T1000 (cell line): ENCODE measurements around the gene PRKAR2B.
"Not testable (repeated sequence)": the region's sequence is repeated elsewhere in the genome, so short reads cannot be mapped to it uniquely, and the experiment has no call there.

Experiments
- DNase-seq: peaks from one replicate; lab custom pipeline; 2025; ENCODE audit warnings: mixed read lengths; lab: John Stamatoyannopoulos, UW

Gene PRKAR2B

GRCh38 chr7:107027208-107027607 is 17.3 kb upstream of the PRKAR2B start:
- DNase-seq, result no peak

- DNase-seq, result no peak
Measured at GRCh38 chr7:107029061-107029763, 15.3 kb upstream of the PRKAR2B start.

- no peak for DNase-seq
Measured at GRCh38 chr7:107029764-107030286, 14.7 kb upstream of the PRKAR2B start.

- no peak for DNase-seq
Measured at GRCh38 chr7:107032050-107032449, 12.5 kb upstream of the PRKAR2B start.

GRCh38 chr7:107032720-107033438 is 11.6 kb upstream of the PRKAR2B start:
- no peak for DNase-seq

- DNase-seq, result no peak
Measured at GRCh38 chr7:107034553-107034952, 10.0 kb upstream of the PRKAR2B start.

GRCh38 chr7:107035446-107035845 is 9.1 kb upstream of the PRKAR2B start:
- no peak for DNase-seq

- no peak for DNase-seq
Measured at GRCh38 chr7:107036535-107036934, 8.0 kb upstream of the PRKAR2B start.

- no peak for DNase-seq
Measured at GRCh38 chr7:107037717-107038603, 6.5 kb upstream of the PRKAR2B start.

- no peak for DNase-seq
Measured at GRCh38 chr7:107039199-107039900, 5.2 kb upstream of the PRKAR2B start.

- DNase-seq, result no peak
Measured at GRCh38 chr7:107041097-107041496, 3.4 kb upstream of the PRKAR2B start.

- not testable (repeated sequence) for DNase-seq
Measured at GRCh38 chr7:107041764-107042163, 2.7 kb upstream of the PRKAR2B start.

- not testable (repeated sequence) for DNase-seq
Measured at GRCh38 chr7:107042326-107042910, 2.1 kb upstream of the PRKAR2B start.

GRCh38 chr7:107043491-107043890 is 1.0 kb upstream of the PRKAR2B start:
- no peak for DNase-seq

GRCh38 chr7:107043921-107044346 is 571 bp upstream of the PRKAR2B start:
- DNase-seq, result no peak

GRCh38 chr7:107045195-107045960 is 873 bp downstream of the PRKAR2B start:
- no peak for DNase-seq

- no peak for DNase-seq
Measured at GRCh38 chr7:107045980-107046379, 1.5 kb downstream of the PRKAR2B start.

- DNase-seq, result no peak
Measured at GRCh38 chr7:107046491-107047259, 2.2 kb downstream of the PRKAR2B start.

GRCh38 chr7:107047902-107048782 is 3.6 kb downstream of the PRKAR2B start:
- no peak for DNase-seq
